Measurements from ENCODE around the gene ERMAP. TPM values are rescaled to one million over a fixed set of nuclear protein-coding genes. Genes with fewer than 3 reads are reported as not detected.
"Not testable (repeated sequence)": the region's sequence is repeated elsewhere in the genome, so short reads cannot be mapped to it uniquely, and the experiment has no call there.

ERMAP gene
- total and polyA plus RNA-seq, 7 donors: 1.4 to 3.7 (median 2.0) TPM

DNA sequence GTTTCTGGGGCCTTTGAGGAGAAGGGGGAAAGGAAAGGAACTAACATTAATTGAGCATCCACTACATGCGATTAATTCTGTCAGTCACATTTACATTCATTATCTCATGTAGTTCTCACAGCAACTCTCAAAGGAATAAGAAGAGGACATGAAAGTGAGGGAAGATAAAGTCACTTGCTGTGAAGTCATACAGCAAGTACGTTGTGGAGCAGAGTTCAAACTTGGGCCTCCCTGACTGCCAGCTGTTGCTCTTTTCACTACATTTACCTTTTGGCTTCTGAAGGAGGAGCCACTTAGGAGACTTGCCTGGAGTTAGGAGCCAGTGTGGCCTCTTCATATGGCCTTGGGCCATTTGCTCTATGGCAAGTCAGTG, 35.7 kb downstream of the ERMAP start:
- H3K27ac ChIP-seq: no peak overlapping the region
- intact Hi-C loops (cut with DNase I): no loop called here
- no peak for DNase-seq
- no peak overlapping the region for H3K4me3 ChIP-seq
- no peak for ATAC-seq
- no peak for TF ChIP-seq CTCF (IDR thresholded peaks at IDR 0.05)
- H3K27me3 ChIP-seq (ENCODE audit: insufficient read depth in 3 of 3, low read length in 2 of 3): no peaks in the 10 kb centered on the region
- H3K9me3 ChIP-seq: no peaks in the 10 kb centered on the region
- H3K4me1 ChIP-seq: peaks cover 8% of the 10 kb centered on the region
- 41 to 50% (median 46%) methylated on average over 2 of the region's 2 CpGs for WGBS, 3 donors
- H3K36me3 ChIP-seq (ENCODE audit: insufficient read depth in 1 of 2, low read depth in 1 of 2): peaks cover 3 to 33% of the 10 kb centered on the region in 2 donors

DNA sequence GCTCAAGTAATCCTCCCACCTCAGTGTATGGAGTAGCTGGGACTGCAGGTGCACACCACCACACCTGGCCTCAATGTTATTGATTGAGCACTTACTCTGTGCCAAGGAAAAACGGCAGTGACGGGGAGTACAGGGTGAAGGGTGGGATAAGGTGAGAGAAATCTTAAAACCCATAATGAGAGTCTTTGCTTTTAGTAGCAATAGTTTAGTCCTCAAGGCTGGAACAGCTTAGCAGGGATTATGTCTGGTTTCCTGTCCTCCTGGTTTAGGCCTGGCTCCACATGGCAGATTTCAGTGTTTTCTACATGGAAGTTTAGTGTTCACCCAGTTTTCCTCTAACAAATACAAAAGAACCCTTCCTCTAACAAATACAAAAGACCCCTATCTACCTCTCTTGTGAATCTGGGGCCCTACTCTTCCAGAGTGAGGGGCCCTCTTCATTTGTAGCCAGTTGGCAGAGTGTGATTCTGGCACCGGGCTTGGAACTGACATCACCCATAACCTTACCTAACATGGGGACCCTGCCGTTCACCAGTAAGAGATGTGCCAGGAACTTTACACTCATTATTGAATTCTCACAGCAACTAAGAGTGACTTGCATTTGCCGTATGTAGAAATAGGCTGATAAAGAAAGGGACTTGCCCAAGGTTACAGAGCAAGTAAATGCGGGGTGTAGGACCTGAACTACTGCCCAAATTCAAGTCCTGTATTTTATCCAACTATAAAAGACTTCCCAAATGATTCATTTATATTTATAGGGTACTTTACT, 36.4 kb downstream of the ERMAP start:
- no peaks in the 10 kb centered on the region for H3K27me3 ChIP-seq (ENCODE audit: insufficient read depth in 3 of 3, low read length in 2 of 3)
- 56 to 72% (median 57%) methylated on average over 6 of the region's 6 CpGs for WGBS, 3 donors
- ATAC-seq (no peak), DNase-seq (no peak)
- H3K36me3 ChIP-seq (ENCODE audit: insufficient read depth in 1 of 2, low read depth in 1 of 2): peaks cover 3 to 33% of the 10 kb centered on the region in 2 donors
- no peak for TF ChIP-seq CTCF (IDR thresholded peaks at IDR 0.05)
- no peaks in the 10 kb centered on the region for H3K9me3 ChIP-seq
- no peak overlapping the region for H3K27ac ChIP-seq
- H3K4me1 ChIP-seq: peaks cover under 1% of the 10 kb centered on the region
- intact Hi-C loops (cut with DNase I): no loop called here
- no peak overlapping the region for H3K4me3 ChIP-seq

GRCh38 chr1:42856554-42856953, 39.6 kb downstream of the ERMAP start:
- WGBS, 3 donors: 91 to 96% (median 93%) methylated on average over 3 of the region's 3 CpGs
- DNase-seq; ATAC-seq; H3K4me1 ChIP-seq; H3K27me3 ChIP-seq (ENCODE audit: insufficient read depth in 3 of 3, low read length in 2 of 3); H3K4me3 ChIP-seq; H3K9me3 ChIP-seq; H3K27ac ChIP-seq; intact Hi-C loops (cut with DNase I); H3K36me3 ChIP-seq (ENCODE audit: insufficient read depth in 1 of 2, low read depth in 1 of 2): not testable (repeated sequence)

GRCh38 chr1:42859366-42859765, 42.4 kb downstream of the ERMAP start:
- WGBS, 3 donors: 85 to 91% (median 87%) methylated on average over 5 of the region's 5 CpGs
- H3K9me3 ChIP-seq; H3K4me1 ChIP-seq; DNase-seq; H3K27ac ChIP-seq; H3K27me3 ChIP-seq (ENCODE audit: insufficient read depth in 3 of 3, low read length in 2 of 3); ATAC-seq; intact Hi-C loops (cut with DNase I); H3K36me3 ChIP-seq (ENCODE audit: insufficient read depth in 1 of 2, low read depth in 1 of 2); H3K4me3 ChIP-seq: not testable (repeated sequence)

DNA sequence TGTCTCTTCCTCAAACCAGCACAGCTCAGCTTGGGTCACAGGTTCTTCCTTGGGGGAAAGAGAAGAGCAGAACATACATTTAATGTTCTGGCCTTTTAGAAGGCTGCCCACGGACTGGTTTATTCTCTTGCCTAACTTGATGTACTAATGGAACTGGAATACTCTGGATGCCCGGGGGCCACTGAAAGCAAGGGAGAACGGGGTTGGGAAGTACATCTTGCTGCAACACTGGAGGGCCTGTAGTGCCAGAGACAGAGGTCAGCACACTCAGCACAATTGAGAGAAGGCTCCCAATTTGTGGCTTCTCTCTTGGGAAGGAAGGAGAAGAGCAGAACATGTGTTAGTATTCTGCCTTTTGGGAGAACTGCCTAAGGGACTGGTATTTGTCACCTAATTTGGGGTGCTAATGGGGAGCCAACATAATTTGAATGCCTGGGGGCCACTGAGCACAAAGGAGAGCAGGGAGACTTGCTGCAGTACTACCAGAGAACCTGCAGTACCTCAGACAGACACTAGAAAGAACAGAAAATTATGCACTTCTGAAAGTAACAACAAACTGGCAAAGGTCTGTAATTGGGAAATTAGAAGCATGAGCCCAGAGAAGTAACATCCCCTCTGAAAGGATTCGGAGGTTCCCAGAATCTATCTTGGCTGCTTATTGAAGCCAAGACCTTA, 43.6 kb downstream of the ERMAP start:
- intact Hi-C loops (cut with DNase I): no loop called here
- WGBS, 3 donors: 65 to 88% (median 67%) methylated on average over 4 of the region's 4 CpGs

More for the DNA sequence above, 43.6 kb downstream of the ERMAP start:
- no peak overlapping the region for H3K4me3 ChIP-seq
- H3K27me3 ChIP-seq (ENCODE audit: insufficient read depth in 3 of 3, low read length in 2 of 3): peaks cover 0 to 8% (median 0%) of the 10 kb centered on the region in 3 donors
- ATAC-seq: no peak
- DNase-seq: no peak
- H3K27ac ChIP-seq: no peak overlapping the region
- no peaks in the 10 kb centered on the region for H3K36me3 ChIP-seq (ENCODE audit: insufficient read depth in 1 of 2, low read depth in 1 of 2)
- no peak for TF ChIP-seq CTCF (IDR thresholded peaks at IDR 0.05)
- H3K4me1 ChIP-seq: no peaks in the 10 kb centered on the region
- no peaks in the 10 kb centered on the region for H3K9me3 ChIP-seq
